Osteoblast (primary cell): ENCODE measurements around the gene CDSN. TPM values are rescaled to one million over a fixed set of nuclear protein-coding genes. Genes with fewer than 3 reads are reported as not detected.
A peak's percentile ranks its signal among the peaks of the same experiment; 100 is the strongest.

ENCODE experiments used
- DNase-seq: peaks from one replicate; pipeline ENCODE4 v3.0.0; 2011; ENCODE audit warnings: low spot score, mixed read lengths; ENCODE audit not compliant: insufficient read length; ENCODE audit errors: missing footprints
- H2AFZ ChIP-seq: 2 replicates; pipeline ENCODE4 v1.6.0; 2011; ENCODE audit warnings: mild to moderate bottlenecking, low read length
- H3K27ac ChIP-seq: 2 replicates; pipeline ENCODE4 v1.5.1; 2011; ENCODE audit warnings: mild to moderate bottlenecking, low read depth, low read length, moderate library complexity
- H3K27me3 ChIP-seq: 2 replicates; pipeline ENCODE4 v1.6.0; 2012; ENCODE audit warnings: mild to moderate bottlenecking, control low read depth, inconsistent platforms, low read length, moderate library complexity; ENCODE audit not compliant: insufficient read depth
- H3K36me3 ChIP-seq: 2 replicates; pipeline ENCODE4 v1.5.1; 2011; ENCODE audit warnings: mild to moderate bottlenecking, low read length, control low read depth, moderate library complexity; ENCODE audit not compliant: insufficient read depth
- H3K4me1 ChIP-seq: 2 replicates; pipeline ENCODE4 v1.5.1; 2011; ENCODE audit warnings: mild to moderate bottlenecking, low read length, control low read depth, moderate library complexity; ENCODE audit not compliant: insufficient read depth
- H3K4me2 ChIP-seq: 2 replicates; pipeline ENCODE4 v1.6.0; 2011; ENCODE audit warnings: mild to moderate bottlenecking, low read length; ENCODE audit not compliant: insufficient read depth
- H3K4me3 ChIP-seq: fragments of 200-600 bp; sonication (generic); 3 replicates; pipeline ENCODE4 v1.5.1; 2012; ENCODE audit warnings: mild to moderate bottlenecking, low read length, inconsistent platforms; ENCODE audit not compliant: insufficient read depth
- H3K79me2 ChIP-seq: 2 replicates; pipeline ENCODE4 v1.6.0; 2012; ENCODE audit warnings: mild to moderate bottlenecking, low read length, control low read depth, inconsistent platforms; ENCODE audit not compliant: insufficient read depth
- H3K9me3 ChIP-seq: 2 replicates; pipeline ENCODE4 v1.5.1; 2011; ENCODE audit warnings: low read depth, low read length, control low read depth
- H4K20me1 ChIP-seq: 2 replicates; pipeline ENCODE4 v1.6.0; 2012; ENCODE audit warnings: mild to moderate bottlenecking, low read length, control low read depth; ENCODE audit not compliant: insufficient read depth
- total RNA-seq: library from RNA; depleted of rRNA; stranded (reverse); fragments of >200 nt; gene quantifications from 2 replicates; pipeline ENCODE4 v1.2.3, GENCODE V29; 2012
- TF ChIP-seq, protein P1 (sequence below): IDR thresholded peaks from 2 replicates; pipeline ENCODE4 v1.5.1; 2011; ENCODE audit warnings: mild to moderate bottlenecking, low read depth, low read length, moderate library complexity; ENCODE audit errors: extremely low read depth

Gene CDSN
- total RNA-seq, 1 donor: not detected

DNA sequence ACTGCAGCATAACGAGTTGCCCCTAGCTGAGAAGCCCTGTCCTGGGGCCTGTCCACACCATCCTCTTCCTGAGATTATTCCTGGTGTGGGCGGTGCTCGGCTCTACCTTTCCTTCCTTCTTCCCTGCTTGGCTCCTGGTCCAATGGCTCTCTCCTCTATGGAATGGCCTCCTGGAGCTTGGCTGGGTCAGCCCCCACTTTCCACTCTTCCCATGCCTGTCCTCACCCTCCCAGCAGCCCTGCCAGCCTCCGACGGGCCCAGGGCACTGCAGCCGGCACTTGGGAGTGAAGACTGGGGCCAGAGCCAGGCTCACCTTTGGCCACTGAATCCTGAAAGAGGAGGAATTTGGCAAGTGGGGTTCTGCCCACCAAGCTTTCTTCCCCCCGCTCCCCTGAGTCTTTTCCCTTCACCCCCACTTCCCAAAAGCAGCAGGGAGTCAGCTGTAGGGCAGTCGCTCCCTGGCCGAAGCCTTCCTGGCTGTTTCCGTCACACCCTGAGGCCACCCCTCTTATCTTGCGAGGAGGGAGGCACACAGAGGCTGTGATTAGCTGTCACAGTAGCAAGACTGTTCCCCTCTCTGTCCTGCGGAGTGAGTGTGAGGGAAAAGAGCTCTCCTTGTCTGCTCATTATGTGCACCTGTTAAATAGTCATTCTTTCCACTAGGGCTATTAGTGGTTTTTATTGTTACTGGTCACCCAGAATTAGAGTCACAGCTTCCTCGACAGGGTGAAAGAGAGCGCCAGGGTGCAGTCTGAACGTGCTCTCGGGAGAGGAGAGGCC is 6.3 kb upstream of the CDSN start:
- peaks cover 23% of the 10 kb centered on the region for H3K27me3 ChIP-seq
- H3K27ac ChIP-seq: peak overlapping the region; percentile 48
- no peaks in the 10 kb centered on the region for H3K36me3 ChIP-seq
- H4K20me1 ChIP-seq: peaks cover 2% of the 10 kb centered on the region
- no peaks in the 10 kb centered on the region for H3K9me3 ChIP-seq
- TF ChIP-seq, protein P1, sequence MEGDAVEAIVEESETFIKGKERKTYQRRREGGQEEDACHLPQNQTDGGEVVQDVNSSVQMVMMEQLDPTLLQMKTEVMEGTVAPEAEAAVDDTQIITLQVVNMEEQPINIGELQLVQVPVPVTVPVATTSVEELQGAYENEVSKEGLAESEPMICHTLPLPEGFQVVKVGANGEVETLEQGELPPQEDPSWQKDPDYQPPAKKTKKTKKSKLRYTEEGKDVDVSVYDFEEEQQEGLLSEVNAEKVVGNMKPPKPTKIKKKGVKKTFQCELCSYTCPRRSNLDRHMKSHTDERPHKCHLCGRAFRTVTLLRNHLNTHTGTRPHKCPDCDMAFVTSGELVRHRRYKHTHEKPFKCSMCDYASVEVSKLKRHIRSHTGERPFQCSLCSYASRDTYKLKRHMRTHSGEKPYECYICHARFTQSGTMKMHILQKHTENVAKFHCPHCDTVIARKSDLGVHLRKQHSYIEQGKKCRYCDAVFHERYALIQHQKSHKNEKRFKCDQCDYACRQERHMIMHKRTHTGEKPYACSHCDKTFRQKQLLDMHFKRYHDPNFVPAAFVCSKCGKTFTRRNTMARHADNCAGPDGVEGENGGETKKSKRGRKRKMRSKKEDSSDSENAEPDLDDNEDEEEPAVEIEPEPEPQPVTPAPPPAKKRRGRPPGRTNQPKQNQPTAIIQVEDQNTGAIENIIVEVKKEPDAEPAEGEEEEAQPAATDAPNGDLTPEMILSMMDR: no peak
- H2AFZ ChIP-seq: no peak overlapping the region
- H3K4me1 ChIP-seq: peaks cover 32% of the 10 kb centered on the region
- H3K79me2 ChIP-seq: no peaks in the 10 kb centered on the region
- peak overlapping the region; percentile 46 for H3K4me2 ChIP-seq
- DNase-seq: no peak
- H3K4me3 ChIP-seq: no peak overlapping the region

DNA sequence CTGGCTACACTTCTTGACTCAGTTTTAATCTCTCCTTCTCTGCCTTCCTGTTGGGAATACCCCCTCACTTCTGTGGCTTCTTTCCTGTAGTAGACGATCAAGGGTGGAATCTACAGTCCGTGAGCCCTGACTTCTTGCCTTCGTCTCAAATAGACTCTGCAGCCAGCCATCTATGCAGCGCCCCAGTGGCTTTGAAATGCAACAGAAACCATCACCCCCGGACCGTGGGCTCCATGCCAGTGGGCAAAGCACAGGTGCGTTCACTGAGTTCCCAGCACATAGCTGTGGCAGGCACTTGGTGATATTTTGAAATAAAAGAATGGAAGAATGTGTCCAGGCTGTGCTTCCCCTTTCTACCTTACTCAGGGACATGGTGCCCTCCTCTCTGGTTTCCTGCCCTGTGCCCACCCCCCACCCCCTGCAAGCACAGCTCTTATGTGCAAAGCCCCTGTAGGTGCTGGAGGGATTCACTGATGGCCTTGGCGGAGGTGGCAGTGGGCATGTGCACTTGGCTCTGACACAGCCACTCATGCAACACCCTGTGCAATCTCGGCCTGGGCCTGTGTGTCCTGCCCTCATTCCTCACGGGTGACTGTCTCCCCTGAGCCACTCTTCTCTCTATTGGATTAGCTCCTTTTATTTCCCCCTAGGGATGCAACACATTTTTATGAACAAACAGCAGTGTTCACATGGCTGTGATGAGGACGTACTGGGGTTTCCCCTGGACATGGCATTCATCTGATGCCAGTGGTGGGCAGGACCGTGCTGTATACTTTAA is 5.5 kb upstream of the CDSN start:
- Histone ChIP-seq H3K27me3 (peaks cover 23% of the 10 kb centered on the region), H3K4me3 (no peak overlapping the region), H2AFZ (no peak overlapping the region), H3K79me2 (no peaks in the 10 kb centered on the region), H3K4me1 (peaks cover 32% of the 10 kb centered on the region), H3K27ac (peak overlapping the region; percentile 48), H4K20me1 (peaks cover 2% of the 10 kb centered on the region), H3K9me3 (no peaks in the 10 kb centered on the region), H3K4me2 (peak overlapping the region; percentile 46), H3K36me3 (no peaks in the 10 kb centered on the region)
- TF ChIP-seq, protein P1: no peak
- peak; percentile 97 for DNase-seq

DNA sequence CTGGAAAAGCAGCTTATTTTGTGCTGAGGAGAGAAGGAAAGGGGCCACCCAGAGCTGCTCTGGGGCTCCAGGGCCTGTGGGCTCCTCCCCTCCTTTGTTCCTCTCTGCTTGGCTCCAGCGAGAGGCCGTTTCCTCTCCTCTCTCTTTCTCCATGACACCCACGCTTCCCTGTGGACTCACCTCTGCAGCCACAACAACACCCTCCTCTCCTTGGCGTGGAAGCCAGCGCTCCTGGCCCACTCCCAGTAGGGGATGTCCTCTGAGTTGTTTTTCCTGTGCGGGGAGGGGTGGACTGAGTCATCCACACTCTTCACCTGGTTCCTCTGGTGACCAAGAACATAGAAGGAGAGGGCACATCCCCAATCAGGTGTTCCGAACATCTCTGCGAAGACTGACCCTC is 4.9 kb upstream of the CDSN start:
- TF ChIP-seq, protein P1: no peak
- peak overlapping the region; percentile 31 for H2AFZ ChIP-seq

More for the DNA sequence above, 4.9 kb upstream of the CDSN start:
- Histone ChIP-seq H3K4me1 (peaks cover 32% of the 10 kb centered on the region), H3K4me2 (peak overlapping the region; percentile 43), H3K27me3 (peaks cover 23% of the 10 kb centered on the region), H3K27ac (no peak overlapping the region), H3K4me3 (no peak overlapping the region), H3K79me2 (no peaks in the 10 kb centered on the region), H4K20me1 (peaks cover 2% of the 10 kb centered on the region), H3K9me3 (no peaks in the 10 kb centered on the region), H3K36me3 (no peaks in the 10 kb centered on the region)
- DNase-seq: peak; percentile 62
